Activated T-cell treated with anti-CD3 and anti-CD28 coated beads, Interleukin-2, amount 50 U/mL, for 24 hours (primary cell): ENCODE results near the gene LLPH.

Experiments
- DNase-seq: peaks from one replicate; pipeline ENCODE4 v3.0.0-alpha.2; 2020
- H3K27ac Mint-ChIP-seq: 2 replicates; pipeline ENCODE4 v1.8.0; 2020; ENCODE audit warnings: mild to moderate bottlenecking, mixed read lengths
- H3K27me3 Mint-ChIP-seq: 2 replicates; pipeline ENCODE4 v1.8.0; 2020; ENCODE audit warnings: mixed read lengths
- H3K36me3 Mint-ChIP-seq: 2 replicates; pipeline ENCODE4 v1.8.0; 2020; ENCODE audit warnings: low read depth, mixed read lengths
- H3K4me1 Mint-ChIP-seq: 2 replicates; pipeline ENCODE4 v1.8.0; 2020; ENCODE audit warnings: low read depth, mixed read lengths
- H3K4me3 Mint-ChIP-seq: 2 replicates; pipeline ENCODE4 v1.8.0; 2020; ENCODE audit warnings: mild to moderate bottlenecking, moderate library complexity, mixed read lengths
- H3K9me3 Mint-ChIP-seq: 2 replicates; pipeline ENCODE4 v1.8.0; 2020; ENCODE audit warnings: mixed read lengths

LLPH gene

DNA sequence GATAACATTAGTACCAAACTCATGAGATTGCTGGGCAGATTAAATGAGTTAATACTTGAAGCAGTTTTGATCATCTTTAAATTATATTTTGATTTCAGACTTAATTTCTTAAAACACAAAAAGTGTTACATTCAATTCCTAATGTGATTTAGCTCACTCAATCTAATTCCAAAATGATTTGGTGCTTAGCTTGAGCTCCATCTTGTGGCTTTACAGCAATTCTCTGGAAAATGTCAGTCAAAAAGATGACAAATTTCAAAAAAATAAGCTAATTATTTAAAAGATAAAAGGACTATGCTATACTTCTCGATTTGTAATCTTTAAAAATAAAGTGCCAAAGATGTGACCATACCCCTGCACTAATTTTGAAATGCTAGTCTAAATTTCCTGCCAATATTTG lies 10.1 kb downstream of the LLPH start:
- Mint-ChIP-seq H3K9me3 (no peaks in the 10 kb centered on the region), H3K27me3 (no peaks in the 10 kb centered on the region), H3K36me3 (peaks cover 64% of the 10 kb centered on the region), H3K4me3 (no peak overlapping the region), H3K4me1 (peaks cover 27% of the 10 kb centered on the region), H3K27ac (no peak overlapping the region)
- no peak for DNase-seq

DNA sequence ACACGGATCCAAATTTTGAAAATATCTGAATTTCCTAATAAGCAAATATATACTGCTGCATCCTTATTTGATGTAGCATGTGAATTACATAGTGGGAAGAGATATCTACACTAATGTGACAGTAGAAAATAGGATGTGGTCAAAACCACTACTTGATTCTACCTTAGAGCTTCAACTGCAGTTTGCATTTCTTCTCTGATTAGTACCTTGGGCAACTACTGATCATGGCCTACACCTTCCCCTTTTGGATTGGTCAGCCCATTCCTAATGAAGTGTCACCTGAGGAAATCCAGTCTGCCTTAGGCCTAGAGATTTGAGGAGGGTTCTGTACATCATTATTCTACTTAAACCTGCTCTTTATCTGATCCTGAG lies 10.7 kb downstream of the LLPH start:
- Mint-ChIP-seq H3K27ac (no peak overlapping the region), H3K9me3 (no peaks in the 10 kb centered on the region), H3K36me3 (peaks cover 58% of the 10 kb centered on the region), H3K4me3 (no peak overlapping the region), H3K4me1 (peaks cover 23% of the 10 kb centered on the region), H3K27me3 (no peaks in the 10 kb centered on the region)
- DNase-seq: no peak

DNA sequence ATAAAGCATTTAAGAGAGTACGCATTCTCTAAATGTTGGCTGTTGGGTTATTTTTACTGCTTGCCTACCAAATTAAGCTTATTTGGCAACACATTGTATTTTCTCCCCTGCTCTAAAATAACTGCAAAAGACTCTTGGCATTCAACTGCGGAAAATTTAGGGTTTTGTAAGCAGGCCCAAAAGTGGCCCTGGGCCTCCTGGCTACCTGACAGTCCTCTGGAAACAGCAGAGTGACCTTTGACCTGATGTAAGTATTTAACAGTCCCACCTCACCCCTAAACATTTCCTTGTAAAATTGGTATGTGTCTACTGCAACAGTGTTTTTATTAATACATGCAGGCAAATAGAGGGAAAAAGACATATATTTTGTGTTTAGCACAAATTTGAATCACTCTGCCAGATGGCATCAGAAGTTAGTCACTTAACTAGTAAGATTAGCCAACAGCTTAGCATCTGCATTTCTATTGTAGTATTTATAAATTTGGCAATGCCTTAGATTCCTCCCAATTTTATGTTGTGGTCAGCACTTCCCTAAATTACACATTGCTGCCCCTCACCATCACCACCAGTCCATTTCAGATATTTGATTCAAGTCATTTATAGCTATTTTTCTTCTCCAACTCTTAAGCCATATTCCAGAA lies 11.2 kb downstream of the LLPH start:
- no peak for DNase-seq
- Mint-ChIP-seq H3K4me1 (peaks cover 19% of the 10 kb centered on the region), H3K36me3 (peaks cover 53% of the 10 kb centered on the region), H3K4me3 (no peak overlapping the region), H3K9me3 (no peaks in the 10 kb centered on the region), H3K27ac (no peak overlapping the region), H3K27me3 (no peaks in the 10 kb centered on the region)

DNA sequence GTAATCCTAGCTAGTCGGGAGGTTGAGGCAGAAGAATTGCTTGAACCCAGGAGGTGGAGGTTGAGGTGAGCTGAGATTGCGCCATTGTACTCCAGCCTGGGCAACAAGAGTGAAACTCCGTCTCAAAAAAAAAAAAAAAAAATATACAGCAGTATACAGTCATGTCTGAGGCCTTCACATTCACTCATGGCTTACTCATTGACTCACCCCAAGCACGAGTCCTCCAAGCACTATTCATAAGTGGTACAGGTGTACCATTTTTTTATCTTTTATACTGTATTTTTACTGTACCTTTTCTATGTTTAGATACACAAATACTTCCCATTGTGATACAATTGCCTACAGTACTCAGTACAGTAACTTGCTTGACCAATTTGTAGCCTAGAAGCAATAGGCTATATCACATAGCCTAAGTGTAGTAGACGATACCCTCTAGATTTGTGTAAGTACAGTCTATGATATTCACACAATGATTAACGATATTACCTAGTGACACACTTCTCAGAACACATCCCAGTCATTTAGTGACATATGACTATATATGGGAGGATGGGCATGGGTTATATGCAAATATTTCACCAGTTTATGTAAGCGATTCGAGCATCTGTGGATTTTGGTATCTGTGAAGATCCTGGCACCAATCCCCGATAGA lies 12.2 kb downstream of the LLPH start:
- Mint-ChIP-seq H3K27me3 (no peaks in the 10 kb centered on the region), H3K36me3 (peaks cover 43% of the 10 kb centered on the region), H3K4me3 (no peak overlapping the region), H3K9me3 (no peaks in the 10 kb centered on the region), H3K27ac (no peak overlapping the region), H3K4me1 (peaks cover 23% of the 10 kb centered on the region)
- no peak for DNase-seq

DNA sequence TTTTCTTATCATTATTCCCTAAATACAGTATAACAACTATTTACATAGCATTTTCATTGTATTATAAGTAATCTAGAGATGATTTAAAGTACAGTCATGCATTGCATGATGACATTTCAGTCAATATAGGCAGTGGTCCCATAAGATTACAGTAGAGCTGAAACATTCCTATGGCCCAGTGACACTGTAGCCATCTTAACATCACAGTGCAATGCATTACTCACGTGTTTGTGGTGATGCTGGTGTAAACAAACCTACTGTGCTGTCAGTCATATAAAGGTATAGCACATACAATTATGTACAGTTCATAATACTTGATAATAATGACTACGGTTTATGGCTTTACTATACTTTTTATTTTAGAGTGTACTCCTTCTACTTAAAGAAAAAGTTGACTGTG lies 13.3 kb downstream of the LLPH start:
- Mint-ChIP-seq H3K27ac (no peak overlapping the region), H3K27me3 (no peaks in the 10 kb centered on the region), H3K4me3 (no peak overlapping the region), H3K4me1 (peaks cover 23% of the 10 kb centered on the region), H3K9me3 (no peaks in the 10 kb centered on the region), H3K36me3 (peaks cover 32% of the 10 kb centered on the region)
- DNase-seq: no peak

DNA sequence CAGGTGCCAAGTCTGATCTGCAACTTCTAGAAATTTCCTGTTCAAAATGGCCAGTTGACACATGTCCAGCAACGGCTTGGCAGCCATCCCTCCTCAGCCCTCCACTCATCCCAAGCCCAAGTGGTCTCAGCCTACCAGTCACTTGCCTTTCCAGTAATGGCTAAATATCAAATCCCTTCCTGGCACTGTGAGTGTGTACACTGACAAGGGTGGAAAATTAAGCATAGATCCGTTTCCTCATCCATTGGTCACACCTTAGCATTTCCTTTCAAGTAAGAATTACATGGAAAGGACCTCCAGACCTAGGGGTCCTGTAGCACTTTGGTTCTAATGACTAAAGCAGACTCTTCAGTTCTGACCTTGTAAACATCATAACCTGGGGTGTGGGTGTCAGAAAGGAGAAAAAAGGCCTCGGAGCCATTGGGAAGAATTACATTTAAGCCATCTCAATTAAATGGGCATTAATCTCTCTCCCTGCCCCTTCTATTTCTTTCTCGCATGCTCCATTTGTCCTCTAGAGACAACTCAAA lies 15.4 kb downstream of the LLPH start:
- DNase-seq: no peak
- no peak overlapping the region for H3K27ac Mint-ChIP-seq
- peaks cover 18% of the 10 kb centered on the region for H3K4me1 Mint-ChIP-seq
- no peaks in the 10 kb centered on the region for H3K27me3 Mint-ChIP-seq
- H3K36me3 Mint-ChIP-seq: peaks cover 14% of the 10 kb centered on the region
- H3K9me3 Mint-ChIP-seq: no peaks in the 10 kb centered on the region
- H3K4me3 Mint-ChIP-seq: no peak overlapping the region

DNA sequence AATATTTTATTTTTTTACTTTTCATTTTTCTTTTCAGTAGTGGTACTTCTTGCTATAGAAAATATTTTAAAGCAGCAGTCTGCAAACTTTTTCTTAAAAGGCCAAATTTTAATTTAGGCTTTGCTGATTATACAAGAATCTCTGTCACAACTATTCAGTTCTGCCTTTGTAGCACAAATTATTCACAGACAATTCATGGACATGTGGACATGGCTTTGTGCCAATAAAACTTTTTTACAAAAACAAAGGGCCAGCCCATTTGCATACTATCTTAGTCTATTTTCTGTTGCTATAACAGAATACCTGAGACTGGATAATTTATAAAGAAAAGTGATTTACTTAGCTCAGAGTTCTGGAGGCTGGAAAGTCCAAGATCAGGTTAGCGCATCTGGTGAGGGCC lies 17.1 kb downstream of the LLPH start:
- peaks cover 2% of the 10 kb centered on the region for H3K36me3 Mint-ChIP-seq
- no peak for DNase-seq
- H3K4me1 Mint-ChIP-seq: peaks cover 6% of the 10 kb centered on the region
- no peak overlapping the region for H3K4me3 Mint-ChIP-seq
- H3K27ac Mint-ChIP-seq: no peak overlapping the region
- H3K27me3 Mint-ChIP-seq: no peaks in the 10 kb centered on the region
- no peaks in the 10 kb centered on the region for H3K9me3 Mint-ChIP-seq

DNA sequence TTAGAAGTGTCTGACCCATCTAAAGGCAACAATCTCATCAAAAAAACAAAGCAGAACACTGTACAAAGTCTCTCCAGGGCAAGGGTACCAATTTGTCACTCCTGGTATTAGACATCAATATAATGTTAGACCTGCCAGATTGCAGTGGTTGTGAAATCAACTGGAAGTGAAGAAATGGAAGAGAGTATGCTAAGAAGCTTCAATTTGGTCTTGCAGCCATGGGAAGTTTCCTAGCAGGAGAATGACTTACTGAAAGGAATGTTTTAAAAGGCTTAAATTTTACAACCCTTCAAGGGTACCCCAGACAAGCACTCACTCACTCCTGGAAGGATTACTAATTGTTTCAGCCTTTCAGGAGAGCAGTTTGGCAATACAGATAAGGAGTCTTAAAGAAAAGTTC lies 18.9 kb downstream of the LLPH start:
- Mint-ChIP-seq H3K4me1 (peaks cover 7% of the 10 kb centered on the region), H3K9me3 (no peaks in the 10 kb centered on the region), H3K4me3 (no peak overlapping the region), H3K27me3 (peaks cover 4% of the 10 kb centered on the region), H3K27ac (no peak overlapping the region), H3K36me3 (no peaks in the 10 kb centered on the region)
- DNase-seq: no peak

DNA sequence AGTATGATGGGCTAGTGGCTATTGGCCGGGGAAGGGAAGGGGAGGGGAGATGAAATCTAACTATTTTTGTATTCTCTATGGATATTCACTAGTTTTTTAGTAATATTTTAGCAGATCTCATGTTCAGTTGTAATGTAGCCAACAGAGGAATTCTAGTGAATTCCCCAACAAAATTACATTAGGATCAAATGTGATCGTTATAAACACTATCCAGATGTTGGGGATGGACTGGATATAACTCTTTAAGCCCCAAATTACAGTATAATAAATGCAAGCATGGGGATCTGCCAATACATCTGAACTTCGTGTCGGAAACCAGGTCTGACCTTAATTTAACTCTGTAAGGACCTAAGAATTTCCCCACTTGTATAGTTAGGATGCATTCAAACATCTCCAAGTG lies 21.5 kb downstream of the LLPH start:
- no peak for DNase-seq
- Mint-ChIP-seq H3K27me3 (peaks cover 13% of the 10 kb centered on the region), H3K36me3 (no peaks in the 10 kb centered on the region), H3K4me3 (no peak overlapping the region), H3K9me3 (no peaks in the 10 kb centered on the region), H3K27ac (no peak overlapping the region), H3K4me1 (peaks cover 5% of the 10 kb centered on the region)

DNA sequence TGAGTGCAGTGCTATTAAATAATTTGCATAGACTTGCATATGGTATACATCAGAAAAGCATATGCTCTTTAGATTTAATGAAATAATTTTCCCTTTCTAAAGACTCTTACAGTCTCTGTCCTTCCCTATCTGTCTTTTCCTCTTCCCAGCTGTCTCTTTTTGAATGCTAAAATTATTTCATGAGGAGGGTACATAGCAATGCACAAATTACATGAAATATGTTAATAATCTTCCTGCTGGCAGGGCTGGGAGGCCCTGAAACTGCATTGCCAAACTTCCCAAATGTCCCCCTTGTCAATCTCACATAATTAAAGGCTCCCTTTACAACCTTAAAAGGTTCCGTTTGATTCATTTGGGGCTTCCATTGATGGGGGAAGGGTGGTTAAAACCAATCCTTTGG lies 22.2 kb downstream of the LLPH start:
- Mint-ChIP-seq H3K4me1 (peaks cover 2% of the 10 kb centered on the region), H3K9me3 (no peaks in the 10 kb centered on the region), H3K27me3 (peaks cover 18% of the 10 kb centered on the region), H3K36me3 (no peaks in the 10 kb centered on the region), H3K4me3 (no peak overlapping the region), H3K27ac (no peak overlapping the region)
- no peak for DNase-seq

DNA sequence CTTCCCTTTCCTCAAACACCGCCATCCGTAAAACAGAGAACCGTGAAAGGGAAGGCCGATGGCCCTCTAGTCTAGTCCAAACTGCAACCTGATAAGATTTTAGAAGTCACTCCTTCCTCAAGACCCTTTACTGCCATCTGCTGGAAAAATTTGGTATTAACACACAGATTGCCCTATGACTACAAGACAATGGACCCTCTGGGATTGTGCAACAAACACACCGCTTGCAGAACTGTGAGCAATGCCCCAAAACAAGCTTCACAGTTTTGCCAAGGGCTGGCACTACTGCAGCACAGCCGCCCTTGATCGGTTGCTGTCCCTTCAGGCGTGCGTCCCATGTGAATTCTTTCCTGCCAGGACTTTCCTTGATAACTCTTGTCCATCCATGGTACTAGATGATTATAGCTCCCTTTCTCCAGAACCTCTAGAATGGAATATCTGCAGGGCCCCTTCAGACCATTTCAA lies 23.1 kb downstream of the LLPH start:
- peak; percentile 37 for DNase-seq
- H3K27ac Mint-ChIP-seq: no peak overlapping the region
- peaks cover 2% of the 10 kb centered on the region for H3K4me1 Mint-ChIP-seq
- H3K9me3 Mint-ChIP-seq: no peaks in the 10 kb centered on the region
- no peak overlapping the region for H3K4me3 Mint-ChIP-seq
- H3K36me3 Mint-ChIP-seq: no peaks in the 10 kb centered on the region
- H3K27me3 Mint-ChIP-seq: peaks cover 27% of the 10 kb centered on the region

DNA sequence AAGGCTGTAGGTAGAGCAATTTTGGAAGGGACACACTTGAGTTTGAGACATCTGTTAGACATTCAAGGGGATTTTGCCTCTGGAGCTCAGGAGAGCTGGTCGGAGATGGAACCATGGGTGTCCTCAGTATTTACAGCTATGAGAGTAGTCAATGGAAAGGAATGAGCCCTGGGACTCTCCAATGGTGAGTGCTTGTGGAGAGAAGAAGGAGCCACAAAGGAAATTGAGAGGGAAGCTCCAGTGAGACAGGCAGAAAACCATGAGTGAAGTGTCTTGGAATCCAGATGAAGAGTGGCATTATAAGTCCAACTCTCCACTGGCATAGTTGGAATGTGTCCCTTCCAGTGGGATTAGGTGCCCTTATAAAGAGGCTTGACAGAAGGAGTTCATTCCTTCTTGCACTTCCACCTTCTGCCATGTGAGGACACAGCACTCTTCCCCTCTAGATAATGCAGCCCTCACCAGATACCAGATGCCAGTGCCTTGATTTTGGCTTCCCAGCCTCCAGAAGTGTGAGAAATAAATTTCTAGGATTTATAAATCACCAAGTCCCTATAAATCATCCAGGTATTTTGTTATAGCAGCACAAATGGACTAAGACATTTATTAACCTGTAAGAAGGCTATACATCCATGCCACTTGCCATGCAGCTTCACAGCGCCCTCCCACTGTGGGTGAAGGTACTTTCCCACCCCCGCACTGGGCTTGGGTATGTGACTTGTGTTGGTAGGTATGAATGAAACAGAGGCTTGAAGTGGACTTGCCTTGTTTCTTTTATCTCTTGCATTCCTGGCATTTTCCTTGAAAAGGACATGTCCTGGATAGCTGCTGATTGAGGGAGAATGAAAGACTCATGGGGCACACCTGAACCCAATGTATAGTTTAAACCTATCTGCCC lies 27.3 kb downstream of the LLPH start:
- Mint-ChIP-seq H3K36me3 (no peaks in the 10 kb centered on the region), H3K9me3 (peaks cover 3% of the 10 kb centered on the region), H3K4me1 (peaks cover 2% of the 10 kb centered on the region), H3K27me3 (peaks cover 55% of the 10 kb centered on the region), H3K27ac (no peak overlapping the region), H3K4me3 (no peak overlapping the region)
- no peak for DNase-seq

DNA sequence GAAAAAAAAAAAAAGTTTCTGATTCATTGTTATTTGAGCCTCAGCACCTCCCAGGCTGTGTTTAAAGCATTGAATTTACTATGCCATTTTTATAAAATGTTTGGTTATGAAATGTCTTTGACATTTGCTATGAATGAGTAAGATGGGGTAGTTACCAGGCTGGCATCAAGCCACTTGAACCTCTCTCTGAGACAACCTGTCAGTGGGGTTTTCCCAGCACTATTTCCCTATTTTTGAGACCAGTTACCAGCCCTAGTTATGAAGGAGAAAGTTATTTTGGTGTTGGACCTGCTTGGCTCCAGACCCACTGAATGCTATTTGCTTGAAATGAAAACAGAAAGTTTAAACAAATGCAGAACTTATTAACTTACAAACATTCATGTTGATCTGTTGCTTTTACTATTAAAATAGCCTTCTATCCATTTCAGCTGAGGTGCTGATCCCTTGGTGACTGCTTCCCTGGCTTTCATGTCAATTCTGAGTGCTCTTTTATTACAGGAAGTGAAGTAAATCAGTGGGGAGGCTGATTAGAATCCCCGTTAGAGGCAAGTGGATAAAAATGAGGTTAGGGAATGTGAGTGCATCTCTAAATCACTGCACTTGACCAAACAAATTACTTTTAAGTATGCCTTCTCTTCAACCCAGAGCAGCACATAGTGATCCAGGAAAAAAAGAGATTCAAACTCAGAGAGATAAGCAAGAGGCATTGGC lies 37.8 kb downstream of the LLPH start:
- Mint-ChIP-seq H3K27ac (no peak overlapping the region), H3K27me3 (peaks cover 30% of the 10 kb centered on the region)
- DNase-seq: no peak

DNA sequence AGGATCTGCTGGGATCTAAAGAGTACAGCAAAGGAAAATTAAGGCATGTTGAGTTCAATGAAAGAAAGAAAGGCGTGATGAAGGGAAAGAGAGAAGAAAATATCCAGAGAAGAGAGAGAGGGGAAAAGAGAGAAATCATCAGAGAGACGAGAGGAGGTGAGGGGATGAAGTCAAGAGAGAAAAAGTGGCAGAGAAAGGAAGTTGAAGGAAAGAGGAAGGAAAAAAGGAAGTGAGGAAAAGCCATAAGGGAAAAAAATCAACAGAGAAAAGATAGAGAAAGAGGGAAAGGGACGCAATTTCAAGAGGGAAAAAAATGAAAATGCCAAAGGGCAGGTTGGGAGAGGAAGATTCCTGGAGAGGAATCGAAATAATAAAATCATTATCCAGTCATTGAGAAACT lies 40.4 kb downstream of the LLPH start:
- DNase-seq: no peak
- H3K4me3 Mint-ChIP-seq: no peak overlapping the region
- peaks cover 2% of the 10 kb centered on the region for H3K4me1 Mint-ChIP-seq
- no peaks in the 10 kb centered on the region for H3K9me3 Mint-ChIP-seq
- peaks cover 40% of the 10 kb centered on the region for H3K27me3 Mint-ChIP-seq
- H3K36me3 Mint-ChIP-seq: no peaks in the 10 kb centered on the region
- H3K27ac Mint-ChIP-seq: no peak overlapping the region

More for the DNA sequence above, 37.8 kb downstream of the LLPH start:
- Mint-ChIP-seq H3K4me3 (no peak overlapping the region), H3K36me3 (no peaks in the 10 kb centered on the region), H3K9me3 (no peaks in the 10 kb centered on the region), H3K4me1 (no peaks in the 10 kb centered on the region)
